Skeletal muscle satellite cell (primary cell): ENCODE measurements around the gene PNPLA8.
"Not testable (repeated sequence)": the region's sequence is repeated elsewhere in the genome, so short reads cannot be mapped to it uniquely, and the experiment has no call there.

Source experiments
- H3K27me3 ChIP-seq: 2 replicates; pipeline ENCODE4 v1.7.0; 2013; ENCODE audit warnings: low read length; ENCODE audit not compliant: control insufficient read depth, insufficient read depth
- H3K36me3 ChIP-seq: 2 replicates; pipeline ENCODE4 v1.7.0; 2013; ENCODE audit warnings: mild to moderate bottlenecking, control low read depth, low read length; ENCODE audit not compliant: insufficient read depth
- H3K4me1 ChIP-seq: 2 replicates; pipeline ENCODE4 v1.7.0; 2013; ENCODE audit warnings: low read length; ENCODE audit not compliant: control insufficient read depth, insufficient read depth
- H3K4me2 ChIP-seq: 2 replicates; pipeline ENCODE4 v1.7.0; 2013; ENCODE audit warnings: mild to moderate bottlenecking, low read length
- H3K4me3 ChIP-seq: 2 replicates; pipeline ENCODE4 v1.7.0; 2013; ENCODE audit warnings: low read length
- H3K9ac ChIP-seq: 2 replicates; pipeline ENCODE4 v1.7.0; 2013; ENCODE audit warnings: mild to moderate bottlenecking, low read depth, low read length, moderate library complexity
- H3K9me3 ChIP-seq: replicated peaks from 2 replicates; pipeline ENCODE4 v1.7.0; 2013; ENCODE audit warnings: mild to moderate bottlenecking, control low read depth, low read length

Gene PNPLA8

GRCh38 chr7:108525327-108525984, 479 bp downstream of the PNPLA8 start:
- Histone ChIP-seq H3K36me3 (no peaks in the 10 kb centered on the region), H3K27me3 (no peaks in the 10 kb centered on the region), H3K9ac (peak overlapping the region; percentile 91), H3K4me2 (peak overlapping the region; percentile 88), H3K9me3 (no peaks in the 10 kb centered on the region), H3K4me3 (peak overlapping the region; percentile 87), H3K4me1 (peaks cover 18% of the 10 kb centered on the region)

GRCh38 chr7:108522780-108523179, 3.2 kb downstream of the PNPLA8 start:
- Histone ChIP-seq H3K27me3 (no peaks in the 10 kb centered on the region), H3K4me2 (no peak overlapping the region), H3K4me1 (peaks cover 18% of the 10 kb centered on the region), H3K9me3 (no peaks in the 10 kb centered on the region), H3K36me3 (peaks cover 6% of the 10 kb centered on the region), H3K9ac (no peak overlapping the region), H3K4me3 (no peak overlapping the region)

GRCh38 chr7:108517951-108518350, 8.0 kb downstream of the PNPLA8 start:
- H3K36me3 ChIP-seq: peaks cover 22% of the 10 kb centered on the region
- H3K27me3 ChIP-seq: no peaks in the 10 kb centered on the region
- no peaks in the 10 kb centered on the region for H3K4me1 ChIP-seq
- H3K9ac ChIP-seq: no peak overlapping the region
- no peaks in the 10 kb centered on the region for H3K9me3 ChIP-seq
- no peak overlapping the region for H3K4me2 ChIP-seq
- no peak overlapping the region for H3K4me3 ChIP-seq

- Histone ChIP-seq H3K4me1 (no peaks in the 10 kb centered on the region), H3K27me3 (no peaks in the 10 kb centered on the region), H3K36me3 (peaks cover 25% of the 10 kb centered on the region), H3K4me2 (no peak overlapping the region), H3K9me3 (no peaks in the 10 kb centered on the region), H3K9ac (no peak overlapping the region), H3K4me3 (no peak overlapping the region)
Measured at GRCh38 chr7:108515630-108516029, 10.3 kb downstream of the PNPLA8 start.

GRCh38 chr7:108515013-108515412, 10.9 kb downstream of the PNPLA8 start:
- H3K9me3 ChIP-seq: no peaks in the 10 kb centered on the region
- no peaks in the 10 kb centered on the region for H3K27me3 ChIP-seq
- H3K4me3 ChIP-seq: no peak overlapping the region
- H3K36me3 ChIP-seq: peaks cover 25% of the 10 kb centered on the region
- no peak overlapping the region for H3K9ac ChIP-seq
- H3K4me2 ChIP-seq: no peak overlapping the region
- H3K4me1 ChIP-seq: no peaks in the 10 kb centered on the region

- no peak overlapping the region for H3K4me3 ChIP-seq
- H3K9me3 ChIP-seq: no peaks in the 10 kb centered on the region
- H3K27me3 ChIP-seq: no peaks in the 10 kb centered on the region
- no peaks in the 10 kb centered on the region for H3K4me1 ChIP-seq
- peaks cover 11% of the 10 kb centered on the region for H3K36me3 ChIP-seq
- no peak overlapping the region for H3K9ac ChIP-seq
- no peak overlapping the region for H3K4me2 ChIP-seq
Measured at GRCh38 chr7:108511939-108512338, 14.0 kb downstream of the PNPLA8 start.

- not testable (repeated sequence) for H3K27me3 ChIP-seq, H3K4me3 ChIP-seq, H3K36me3 ChIP-seq
Measured at GRCh38 chr7:108504576-108504975, 21.4 kb downstream of the PNPLA8 start.

GRCh38 chr7:108503112-108504026, 22.6 kb downstream of the PNPLA8 start:
- no peaks in the 10 kb centered on the region for H3K4me1 ChIP-seq
- no peak overlapping the region for H3K9ac ChIP-seq
- no peak overlapping the region for H3K4me3 ChIP-seq
- no peak overlapping the region for H3K4me2 ChIP-seq
- H3K27me3 ChIP-seq: no peaks in the 10 kb centered on the region
- H3K9me3 ChIP-seq: no peaks in the 10 kb centered on the region
- H3K36me3 ChIP-seq: peaks cover 9% of the 10 kb centered on the region

More at GRCh38 chr7:108504576-108504975, 21.4 kb downstream of the PNPLA8 start:
- not testable (repeated sequence) for H3K9ac ChIP-seq, H3K4me2 ChIP-seq, H3K4me1 ChIP-seq, H3K9me3 ChIP-seq

- H3K4me1 ChIP-seq: no peaks in the 10 kb centered on the region
- peaks cover 16% of the 10 kb centered on the region for H3K36me3 ChIP-seq
- no peaks in the 10 kb centered on the region for H3K27me3 ChIP-seq
- H3K4me3 ChIP-seq: no peak overlapping the region
- no peaks in the 10 kb centered on the region for H3K9me3 ChIP-seq
- H3K4me2 ChIP-seq: no peak overlapping the region
- no peak overlapping the region for H3K9ac ChIP-seq
Measured at GRCh38 chr7:108499566-108499965, 26.4 kb downstream of the PNPLA8 start.

GRCh38 chr7:108498481-108498880, 27.5 kb downstream of the PNPLA8 start:
- no peak overlapping the region for H3K9ac ChIP-seq
- H3K36me3 ChIP-seq: peaks cover 16% of the 10 kb centered on the region
- no peak overlapping the region for H3K4me3 ChIP-seq
- no peaks in the 10 kb centered on the region for H3K27me3 ChIP-seq
- H3K4me1 ChIP-seq: no peaks in the 10 kb centered on the region
- H3K9me3 ChIP-seq: no peaks in the 10 kb centered on the region
- H3K4me2 ChIP-seq: no peak overlapping the region

GRCh38 chr7:108497082-108497725, 28.7 kb downstream of the PNPLA8 start:
- no peak overlapping the region for H3K4me2 ChIP-seq
- peaks cover 16% of the 10 kb centered on the region for H3K36me3 ChIP-seq
- H3K27me3 ChIP-seq: no peaks in the 10 kb centered on the region

More at GRCh38 chr7:108497082-108497725, 28.7 kb downstream of the PNPLA8 start:
- H3K9ac ChIP-seq: no peak overlapping the region
- H3K9me3 ChIP-seq: no peaks in the 10 kb centered on the region
- no peak overlapping the region for H3K4me3 ChIP-seq
- no peaks in the 10 kb centered on the region for H3K4me1 ChIP-seq
